NCI-H524 treated with DMSO at 0.1 percent for 48 hours (cell line): Measurements from ENCODE around the gene SDHB.

Experiments used
- DNase-seq: peaks from one replicate; lab custom pipeline; 2025; lab: John Stamatoyannopoulos, UW

The SDHB gene

GRCh38 chr1:16986560-16986959 is 67.3 kb downstream of the SDHB start:
- no peak for DNase-seq

- no peak for DNase-seq
Observed at GRCh38 chr1:16986113-16986512, 67.7 kb downstream of the SDHB start.

- DNase-seq: no peak
Observed at GRCh38 chr1:16984717-16985116, 69.1 kb downstream of the SDHB start.

- no peak for DNase-seq
Observed at GRCh38 chr1:16983649-16984048, 70.2 kb downstream of the SDHB start.

- no peak for DNase-seq
Observed at GRCh38 chr1:16982902-16983301, 70.9 kb downstream of the SDHB start.

- no peak for DNase-seq
Observed at GRCh38 chr1:16981269-16981849, 72.5 kb downstream of the SDHB start.

GRCh38 chr1:16980473-16981268 is 73.2 kb downstream of the SDHB start, which contains the start of gene MFAP2:
Gene MFAP2, minus strand, starts transcription at chr1:16980620. Its CDS starts 2,347 bp downstream, at chr1:16978273.
- DNase-seq: no peak

GRCh38 chr1:16979475-16980327 is 74.1 kb downstream of the SDHB start:
- no peak for DNase-seq

GRCh38 chr1:16978567-16979474 is 75.0 kb downstream of the SDHB start:
- no peak for DNase-seq

GRCh38 chr1:16978139-16978538 is 75.7 kb downstream of the SDHB start:
- no peak for DNase-seq

- no peak for DNase-seq
Observed at GRCh38 chr1:16977377-16977776, 76.5 kb downstream of the SDHB start.

GRCh38 chr1:16976966-16977365 is 76.9 kb downstream of the SDHB start:
- no peak for DNase-seq

GRCh38 chr1:16975838-16976237 is 78.0 kb downstream of the SDHB start:
- no peak for DNase-seq

- DNase-seq: no peak
Observed at GRCh38 chr1:16975211-16975610, 78.6 kb downstream of the SDHB start.

GRCh38 chr1:16973215-16973614 is 80.6 kb downstream of the SDHB start:
- no peak for DNase-seq

- DNase-seq: no peak
Observed at GRCh38 chr1:16972189-16972895, 81.5 kb downstream of the SDHB start.

GRCh38 chr1:16971341-16972188 is 82.3 kb downstream of the SDHB start:
- DNase-seq: no peak

GRCh38 chr1:16970132-16970910 is 83.5 kb downstream of the SDHB start:
- DNase-seq: no peak

GRCh38 chr1:16969651-16970050 is 84.2 kb downstream of the SDHB start:
- DNase-seq: no peak
